B cell (primary cell): ENCODE measurements around the gene LRRC74B. TPM values are rescaled to one million over a fixed set of nuclear protein-coding genes. Genes with fewer than 3 reads are reported as not detected.
"Not testable (repeated sequence)": the region's sequence is repeated elsewhere in the genome, so short reads cannot be mapped to it uniquely, and the experiment has no call there.

Experiments
- ATAC-seq: fragments of 200-7000 bp; cut with Tn5 transposase; one replicate; pipeline ENCODE4 v1.10.0; 2021; ENCODE audit warnings: low read depth, mild to moderate bottlenecking, moderate number of reproducible peaks, moderate library complexity
- CTCF ChIA-PET: fragments of 350-600 bp; sonication (Branson Sonifier 250); formaldehyde crosslinking; loops from one replicate; lab custom pipeline; 2021; ENCODE audit warnings: antibody characterized with exemption, inconsistent platforms; lab: Charles Lee
- POLR2A ChIA-PET: fragments of 350-600 bp; sonication (Branson Sonifier 250); formaldehyde crosslinking; loops from one replicate; lab custom pipeline; 2021; ENCODE audit warnings: antibody characterized with exemption; lab: Charles Lee
- DNase-seq: peaks from one replicate; pipeline ENCODE4 v3.0.0; 2013
- H2AFZ ChIP-seq: 2 replicates; pipeline ENCODE4 v1.6.1; 2012; ENCODE audit warnings: mild to moderate bottlenecking, low read depth, low read length; ENCODE audit not compliant: insufficient read depth, poor library complexity, severe bottlenecking
- H3K27ac ChIP-seq, 2 donors: 1 replicate in 1 of 2; 2 replicates in 1 of 2; pipeline ENCODE4 v1.5.1; 2012 to 2013; ENCODE audit warnings: low read length in 2 of 2, mild to moderate bottlenecking in 2 of 2, moderate library complexity in 1 of 2
- H3K27me3 ChIP-seq, 4 experiments: fragments of 200-600 bp in 1 of 4; sonication (generic) in 1 of 4; replicated peaks in 1 of 4; 1 replicate in 2 of 4; 2 replicates in 2 of 4; pipeline versions ENCODE4 v1.6.1 to v1.7.0; 2013 to 2016; ENCODE audit warnings: low read length in 3 of 4, mild to moderate bottlenecking in 2 of 4, mixed read lengths in 1 of 4, moderate library complexity in 1 of 4; ENCODE audit not compliant: insufficient read depth in 4 of 4, control insufficient read depth in 3 of 4; ENCODE audit errors: control extremely low read depth in 1 of 4
- H3K36me3 ChIP-seq, 2 experiments: replicated peaks in 1 of 2; 1 replicate in 1 of 2; 2 replicates in 1 of 2; pipeline versions ENCODE4 v1.6.1 to v1.7.1; 2013; ENCODE audit warnings: low read length in 1 of 2; ENCODE audit not compliant: insufficient read depth in 2 of 2, control insufficient read depth in 1 of 2; ENCODE audit errors: control extremely low read depth in 1 of 2, extremely low read depth in 1 of 2
- H3K4me1 ChIP-seq, 2 donors: fragments of 200-600 bp in 1 of 2; sonication (generic) in 1 of 2; 1 replicate in 1 of 2; 2 replicates in 1 of 2; pipeline versions ENCODE4 v1.5.1 to v1.6.1; 2013 to 2017; ENCODE audit warnings: low read length in 2 of 2; ENCODE audit not compliant: control insufficient read depth in 2 of 2, insufficient read depth in 2 of 2
- H3K4me2 ChIP-seq: replicated peaks from 2 replicates; pipeline ENCODE3; 2012; ENCODE audit warnings: mild to moderate bottlenecking, low read depth, low read length; ENCODE audit not compliant: poor library complexity, severe bottlenecking
- H3K4me3 ChIP-seq, 5 experiments: fragments of 200-600 bp in 1 of 5; sonication (generic) in 1 of 5; 1 replicate in 3 of 5; 2 replicates in 2 of 5; pipeline versions ENCODE4 v1.5.1 to v1.7.0; 2011 to 2016; ENCODE audit warnings: low read length in 4 of 5, mild to moderate bottlenecking in 4 of 5, low read depth in 2 of 5, control low read depth in 1 of 5, moderate library complexity in 1 of 5; ENCODE audit not compliant: insufficient read depth in 1 of 5; ENCODE audit errors: control extremely low read depth in 1 of 5, extremely low read depth in 1 of 5
- H3K79me2 ChIP-seq: fragments of 200-600 bp; sonication (generic); one replicate; pipeline ENCODE4 v1.6.0; 2016; ENCODE audit warnings: low read length; ENCODE audit not compliant: control insufficient read depth, insufficient read depth
- H3K9ac ChIP-seq: fragments of 200-600 bp; sonication (generic); 2 replicates; pipeline ENCODE4 v1.6.1; 2017; ENCODE audit warnings: mild to moderate bottlenecking, low read length, moderate library complexity
- H3K9me3 ChIP-seq, 3 donors: one replicate each; pipeline versions ENCODE4 v1.6.1 to v1.7.1; 2013; ENCODE audit warnings: low read length in 2 of 3; ENCODE audit not compliant: control insufficient read depth in 2 of 3, insufficient read depth in 1 of 3; ENCODE audit errors: control extremely low read depth in 1 of 3
- H4K20me1 ChIP-seq: 2 replicates; pipeline ENCODE4 v1.6.0; 2012; ENCODE audit warnings: mild to moderate bottlenecking, low read length; ENCODE audit not compliant: insufficient read depth, control insufficient read depth, poor library complexity, severe bottlenecking
- H3K27ac Mint-ChIP-seq: one replicate; pipeline ENCODE4 v1.8.0; 2021; ENCODE audit warnings: mixed read lengths
- H3K27me3 Mint-ChIP-seq: one replicate; pipeline ENCODE4 v1.8.0; 2021; ENCODE audit warnings: mixed read lengths
- H3K4me1 Mint-ChIP-seq: one replicate; pipeline ENCODE4 v1.8.0; 2021; ENCODE audit warnings: mixed read lengths
- H3K4me3 Mint-ChIP-seq: one replicate; pipeline ENCODE4 v1.8.0; 2021; ENCODE audit warnings: mixed read lengths
- H3K9me3 Mint-ChIP-seq: one replicate; pipeline ENCODE4 v1.8.0; 2022; ENCODE audit warnings: mixed read lengths; ENCODE audit not compliant: insufficient read depth
- EZH2 ChIP-seq: IDR thresholded peaks from 2 replicates; pipeline ENCODE4 v1.6.1; 2012; ENCODE audit warnings: borderline replicate concordance, low read depth, mild to moderate bottlenecking, moderate library complexity, low read length; ENCODE audit not compliant: insufficient read depth, poor library complexity, severe bottlenecking
- WGBS: methylation state at CpG from one replicate; pipeline ENCODE4 v1.1.5; 2013; ENCODE audit warnings: missing lambda C conversion rate; ENCODE audit not compliant: insufficient coverage; 5-methylcytosine and 5-hydroxymethylcytosine counted together
- intact Hi-C: fragments of 100-400 bp; cut with micrococcal nuclease; formaldehyde crosslinking; loops from one replicate; pipeline ENCODE4 v1.10.0; 2022
- polyA plus RNA-seq: library from polyadenylated mRNA; depleted of rRNA; stranded (reverse); fragments of >200 nt; gene quantifications from 2 replicates; pipeline ENCODE4 v1.2.3, GENCODE V29; 2012
- total RNA-seq, 2 donors: library from RNA; stranded (reverse); fragments of 120-200 nt in 1 of 2; gene quantifications; 1 replicate in 1 of 2; 2 replicates in 1 of 2; pipeline versions ENCODE4 v1.2.3 to v1.2.4, GENCODE V29; 2013 to 2022
- TF ChIP-seq, protein P1 (sequence below): fragments of 200-600 bp; IDR thresholded peaks from one replicate; pipeline ENCODE4 v1.8.0; 2022; ENCODE audit warnings: antibody characterized with exemption, mild to moderate bottlenecking

The LRRC74B gene
- total and polyA plus RNA-seq, 2 donors (not counting 1 experiment from before 2014, with no cell fraction given), result 0.01 to 0.17 TPM

DNA sequence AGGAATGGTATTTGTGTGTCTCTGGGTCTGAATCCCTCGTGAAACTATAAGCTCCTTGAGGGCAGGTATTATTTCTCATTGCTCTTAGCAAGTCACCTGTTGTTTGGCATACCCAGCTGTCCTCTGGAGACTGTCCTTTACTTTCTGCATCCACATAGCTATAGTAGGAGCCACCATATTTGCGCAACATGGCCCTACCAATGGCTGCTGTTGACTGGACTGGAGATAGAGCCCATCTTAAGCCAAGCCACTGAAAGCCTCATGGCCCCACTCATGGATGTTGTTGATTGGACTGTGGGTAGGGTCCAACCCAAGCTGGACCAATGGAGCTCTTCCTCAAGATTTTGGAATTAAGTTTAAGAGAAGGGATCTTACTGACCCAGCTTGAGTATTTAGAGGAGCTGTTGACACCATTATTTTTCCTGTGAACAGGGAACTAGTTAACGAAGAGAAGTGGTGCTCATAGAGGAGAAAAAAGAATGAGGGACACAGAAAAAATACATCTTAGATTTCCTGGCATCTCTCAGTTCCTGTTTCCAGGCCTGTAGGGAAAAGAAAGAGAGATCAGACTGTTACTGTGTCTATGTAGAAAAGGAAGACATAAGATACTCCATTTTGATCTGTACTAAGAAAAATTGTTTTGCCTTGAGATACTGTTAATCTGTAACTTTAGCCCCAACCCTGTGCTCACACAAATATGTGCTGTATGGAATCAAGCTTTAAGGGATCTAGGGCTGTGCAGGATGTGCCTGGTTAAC is 47.2 kb downstream of the LRRC74B start:
- H3K4me3 ChIP-seq, result no peak overlapping the region
- H3K9me3 ChIP-seq, result no peaks in the 10 kb centered on the region
- no peaks in the 10 kb centered on the region for H3K9me3 Mint-ChIP-seq
- H3K4me1 ChIP-seq, result no peaks in the 10 kb centered on the region
- ATAC-seq (no peak), DNase-seq (no peak)
- no peak overlapping the region for H2AFZ ChIP-seq
- TF ChIP-seq, protein P1, sequence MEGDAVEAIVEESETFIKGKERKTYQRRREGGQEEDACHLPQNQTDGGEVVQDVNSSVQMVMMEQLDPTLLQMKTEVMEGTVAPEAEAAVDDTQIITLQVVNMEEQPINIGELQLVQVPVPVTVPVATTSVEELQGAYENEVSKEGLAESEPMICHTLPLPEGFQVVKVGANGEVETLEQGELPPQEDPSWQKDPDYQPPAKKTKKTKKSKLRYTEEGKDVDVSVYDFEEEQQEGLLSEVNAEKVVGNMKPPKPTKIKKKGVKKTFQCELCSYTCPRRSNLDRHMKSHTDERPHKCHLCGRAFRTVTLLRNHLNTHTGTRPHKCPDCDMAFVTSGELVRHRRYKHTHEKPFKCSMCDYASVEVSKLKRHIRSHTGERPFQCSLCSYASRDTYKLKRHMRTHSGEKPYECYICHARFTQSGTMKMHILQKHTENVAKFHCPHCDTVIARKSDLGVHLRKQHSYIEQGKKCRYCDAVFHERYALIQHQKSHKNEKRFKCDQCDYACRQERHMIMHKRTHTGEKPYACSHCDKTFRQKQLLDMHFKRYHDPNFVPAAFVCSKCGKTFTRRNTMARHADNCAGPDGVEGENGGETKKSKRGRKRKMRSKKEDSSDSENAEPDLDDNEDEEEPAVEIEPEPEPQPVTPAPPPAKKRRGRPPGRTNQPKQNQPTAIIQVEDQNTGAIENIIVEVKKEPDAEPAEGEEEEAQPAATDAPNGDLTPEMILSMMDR, result no peak
- no peak for TF ChIP-seq EZH2
- H3K27me3 ChIP-seq, result no peaks in the 10 kb centered on the region
- intact Hi-C loops, result no loop called here
- 90% methylated on average over 2 of the region's 3 CpGs for WGBS
- H3K79me2 ChIP-seq, result no peaks in the 10 kb centered on the region
- no peak overlapping the region for H3K4me2 ChIP-seq
- no peak overlapping the region for H3K27ac ChIP-seq
- no peaks in the 10 kb centered on the region for H3K36me3 ChIP-seq
- H4K20me1 ChIP-seq, result no peaks in the 10 kb centered on the region
- peaks cover 6% of the 10 kb centered on the region for H3K27me3 Mint-ChIP-seq
- CTCF ChIA-PET, result interaction anchor here (0.9 kb wide), 1 partner anchor 10 kb away, joined by 4 read pairs; no protein-coding TSS in a partner anchor
- no peak overlapping the region for H3K9ac ChIP-seq
- H3K4me3 Mint-ChIP-seq, result no peak overlapping the region
- POLR2A ChIA-PET, result no interaction called here
- H3K27ac Mint-ChIP-seq, result no peak overlapping the region
- H3K4me1 Mint-ChIP-seq, result no peaks in the 10 kb centered on the region

GRCh38 chr22:21093555-21094137 is 47.9 kb downstream of the LRRC74B start:
- 100% methylated on average over 2 of the region's 9 CpGs for WGBS

More at GRCh38 chr22:21093555-21094137, 47.9 kb downstream of the LRRC74B start:
- H3K36me3 ChIP-seq, H3K4me1 Mint-ChIP-seq, DNase-seq, H3K79me2 ChIP-seq, H3K27ac Mint-ChIP-seq, H3K4me3 Mint-ChIP-seq, H4K20me1 ChIP-seq, H3K27me3 Mint-ChIP-seq, H3K9ac ChIP-seq, H3K9me3 Mint-ChIP-seq, H3K27me3 ChIP-seq, ATAC-seq, H2AFZ ChIP-seq, intact Hi-C loops, H3K4me2 ChIP-seq, H3K4me3 ChIP-seq, H3K27ac ChIP-seq, H3K4me1 ChIP-seq, H3K9me3 ChIP-seq, POLR2A ChIA-PET: not testable (repeated sequence)
- CTCF ChIA-PET, result interaction anchor here (0.9 kb wide), 1 partner anchor 9 kb away, joined by 4 read pairs; no protein-coding TSS in a partner anchor
